ENCODE data around the gene SIMC1.
"Not testable (repeated sequence)": the region's sequence is repeated elsewhere in the genome, so short reads cannot be mapped to it uniquely, and the experiment has no call there.

The SIMC1 gene

GRCh38 chr5:176214466-176215021 is 23.7 kb upstream of the SIMC1 start:
- not testable (repeated sequence) for DNase-seq (ENCODE audit: low read depth in 2 of 2)

GRCh38 chr5:176216393-176216916 is 21.8 kb upstream of the SIMC1 start:
- not testable (repeated sequence) for DNase-seq (ENCODE audit: low read depth in 2 of 2)

- DNase-seq (ENCODE audit: low read depth in 2 of 2): not testable (repeated sequence)
These were observed 21.0 kb upstream of the SIMC1 start for GRCh38 chr5:176217188-176217729.

- DNase-seq (ENCODE audit: low read depth in 2 of 2): not testable (repeated sequence)
These were observed 20.5 kb upstream of the SIMC1 start for GRCh38 chr5:176217764-176218163.

DNA sequence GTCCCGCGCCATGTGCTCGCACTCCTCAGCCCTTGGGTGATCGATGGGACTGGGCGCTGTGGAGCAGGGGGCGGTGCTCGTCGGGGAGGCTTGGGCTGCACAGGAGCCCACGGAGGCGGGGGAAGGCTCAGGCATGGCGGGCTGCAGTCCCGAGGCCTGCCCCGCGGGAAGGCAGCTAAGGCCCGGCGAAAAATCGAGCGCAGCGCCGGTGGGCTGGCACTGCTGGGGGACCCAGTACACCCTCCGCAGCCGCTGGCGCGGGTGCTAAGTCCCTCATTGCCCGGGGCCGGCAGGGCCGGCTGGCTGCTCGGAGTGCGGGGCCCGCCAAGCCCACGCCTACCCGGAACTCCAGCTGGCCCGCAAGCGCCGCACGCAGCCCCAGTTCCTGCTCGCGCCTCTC is 16.2 kb upstream of the SIMC1 start:
- DNase-seq (ENCODE audit: low read depth in 2 of 2): not testable (repeated sequence)

GRCh38 chr5:176228358-176228757 is 9.9 kb upstream of the SIMC1 start:
- DNase-seq (ENCODE audit: low read depth in 2 of 2): not testable (repeated sequence)

DNA sequence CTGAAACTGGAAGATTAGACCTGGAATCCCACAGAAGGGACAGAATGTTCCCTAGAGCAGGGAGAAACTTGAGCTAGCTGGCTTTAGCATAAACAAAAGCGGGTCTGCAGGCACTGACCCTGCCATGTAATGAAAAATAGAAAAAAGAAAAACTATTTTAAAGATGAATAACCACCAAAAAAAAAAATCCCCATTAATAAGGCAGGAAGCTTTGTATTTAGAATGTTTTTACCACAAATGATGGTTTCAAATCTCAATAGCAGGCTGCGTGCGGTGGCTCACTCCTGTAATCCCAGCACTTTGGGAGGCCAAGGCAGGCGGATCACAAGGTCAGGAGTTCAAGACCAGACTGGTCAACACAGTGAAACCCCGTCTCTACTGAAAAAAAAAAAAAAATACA is 5.0 kb upstream of the SIMC1 start:
- DNase-seq (ENCODE audit: low read depth in 2 of 2): not testable (repeated sequence)

- DNase-seq (ENCODE audit: low read depth in 2 of 2): not testable (repeated sequence)
These were observed 3.1 kb upstream of the SIMC1 start for GRCh38 chr5:176235155-176235554.

GRCh38 chr5:176238645-176239283 is 540 bp downstream of the SIMC1 start:
- DNase-seq (ENCODE audit: low read depth in 2 of 2): not testable (repeated sequence)

- DNase-seq (ENCODE audit: low read depth in 2 of 2): not testable (repeated sequence)
These were observed 1.1 kb downstream of the SIMC1 start for GRCh38 chr5:176239304-176239703.

- not testable (repeated sequence) for DNase-seq (ENCODE audit: low read depth in 2 of 2)
These were observed 6.1 kb downstream of the SIMC1 start for GRCh38 chr5:176244318-176244717.

DNA sequence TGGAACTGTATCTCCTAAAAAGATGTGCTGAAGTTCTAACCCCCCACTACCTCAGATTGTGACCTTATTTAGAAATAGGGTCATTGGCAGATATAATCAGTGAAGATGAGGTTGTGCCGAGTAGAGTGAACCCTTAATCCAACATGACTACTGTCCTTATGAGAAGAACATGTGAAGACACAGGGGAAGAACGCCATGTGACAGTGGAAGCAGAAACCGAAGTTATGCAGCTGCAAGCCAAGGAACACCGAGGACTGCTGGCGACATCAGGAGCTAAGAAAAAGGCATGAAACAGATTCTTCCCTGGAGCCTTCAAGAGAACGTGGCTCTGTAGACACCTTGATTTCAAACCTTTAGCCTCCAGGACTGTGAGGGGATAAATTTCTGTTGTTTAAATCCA is 6.8 kb downstream of the SIMC1 start:
- not testable (repeated sequence) for DNase-seq (ENCODE audit: low read depth in 2 of 2)

- not testable (repeated sequence) for DNase-seq (ENCODE audit: low read depth in 2 of 2)
These were observed 7.3 kb downstream of the SIMC1 start for GRCh38 chr5:176245489-176245888.

DNA sequence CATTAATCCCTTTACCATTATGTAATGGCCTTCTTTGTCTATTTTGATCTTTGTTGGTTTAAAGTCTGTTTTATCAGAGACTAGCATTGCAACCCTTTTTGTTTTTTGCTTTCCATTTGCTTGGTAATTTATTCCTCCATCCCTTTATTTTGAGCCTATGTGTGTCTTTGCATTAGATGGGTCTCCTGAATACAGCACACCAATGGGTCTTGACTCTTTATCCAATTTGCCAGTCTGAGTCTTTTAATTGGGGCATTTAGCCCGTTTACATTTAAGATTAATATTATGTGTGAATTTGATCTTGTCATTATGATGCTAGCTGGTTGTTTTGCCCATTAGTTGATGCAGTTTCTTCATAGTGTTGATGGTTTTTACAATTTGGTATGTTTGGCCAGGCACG is 12.5 kb downstream of the SIMC1 start:
- not testable (repeated sequence) for DNase-seq (ENCODE audit: low read depth in 2 of 2)

DNA sequence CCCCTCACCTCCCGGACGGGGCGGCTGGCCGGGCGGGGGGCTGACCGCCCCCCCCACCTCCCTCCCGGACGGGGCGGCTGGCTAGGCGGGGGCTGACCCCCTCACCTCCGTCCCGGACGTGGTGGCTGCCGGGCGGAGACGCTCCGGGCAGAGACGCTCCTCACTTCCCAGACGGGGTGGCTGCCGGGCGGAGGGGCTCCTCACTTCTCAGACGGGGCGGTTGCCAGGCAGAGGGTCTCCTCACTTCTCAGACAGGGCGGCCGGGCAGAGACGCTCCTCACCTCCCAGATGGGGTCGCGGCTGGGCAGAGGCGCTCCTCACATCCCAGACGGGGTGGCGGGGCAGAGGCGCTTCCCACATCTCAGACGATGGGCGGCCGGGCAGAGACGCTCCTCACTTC is 13.9 kb downstream of the SIMC1 start:
- DNase-seq (ENCODE audit: low read depth in 2 of 2): not testable (repeated sequence)

- not testable (repeated sequence) for DNase-seq (ENCODE audit: low read depth in 2 of 2)
These were observed 15.3 kb downstream of the SIMC1 start for GRCh38 chr5:176253370-176254065.

- DNase-seq (ENCODE audit: low read depth in 2 of 2): not testable (repeated sequence)
These were observed 15.8 kb downstream of the SIMC1 start for GRCh38 chr5:176254066-176254393.

DNA sequence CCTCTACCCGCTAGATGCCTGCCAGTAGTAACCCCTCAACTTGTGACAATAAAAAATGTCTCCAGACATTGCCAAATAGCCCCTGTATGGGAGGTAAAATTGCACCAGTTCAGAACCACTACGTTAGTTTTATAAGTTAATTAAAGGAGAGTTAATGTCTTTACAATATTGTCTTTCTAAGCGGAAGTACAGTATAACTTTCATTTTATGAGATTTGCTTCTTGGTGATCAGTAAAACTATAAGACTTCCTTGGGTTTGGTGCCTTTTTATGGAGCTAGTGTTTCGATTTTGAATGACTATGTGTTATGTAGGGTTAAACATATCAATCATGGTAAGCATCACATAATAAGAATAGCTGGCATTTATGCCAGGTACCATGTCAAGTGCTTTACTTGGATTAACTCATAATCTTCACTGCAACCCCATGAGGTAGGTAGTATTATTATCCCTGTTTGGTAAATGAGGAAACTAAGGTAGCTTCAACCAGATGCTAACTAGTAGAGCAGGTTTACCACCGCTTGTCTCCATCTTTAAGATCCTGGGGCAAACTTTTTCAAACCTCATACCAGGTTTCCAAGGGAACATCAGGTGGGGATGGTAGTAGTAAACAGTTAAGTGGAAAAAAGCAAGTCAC is 19.8 kb downstream of the SIMC1 start:
- DNase-seq (ENCODE audit: low read depth in 2 of 2): not testable (repeated sequence)

GRCh38 chr5:176260682-176261081 is 22.5 kb downstream of the SIMC1 start:
- not testable (repeated sequence) for DNase-seq (ENCODE audit: low read depth in 2 of 2)

GRCh38 chr5:176266448-176266847 is 28.2 kb downstream of the SIMC1 start:
- not testable (repeated sequence) for DNase-seq (ENCODE audit: low read depth in 2 of 2)

GRCh38 chr5:176289018-176289417 is 50.8 kb downstream of the SIMC1 start:
- not testable (repeated sequence) for DNase-seq (ENCODE audit: low read depth in 2 of 2)

Data from stimulated activated CD4-positive, alpha-beta T cell treated with anti-CD3 and anti-CD28 coated beads, Interleukin-12 subunit alpha, Interleukin-12 subunit beta, amount 100 ng/mL, for 24 hours (primary cell).